NCI-H1417 treated with DMSO at 0.1 percent for 48 hours (cell line): Measurements from ENCODE around the gene ZNF296.
"Not testable (repeated sequence)": the region's sequence is repeated elsewhere in the genome, so short reads cannot be mapped to it uniquely, and the experiment has no call there.

Experiments used
- DNase-seq: peaks from one replicate; lab custom pipeline; 2025; lab: John Stamatoyannopoulos, UW

ZNF296 gene

DNA sequence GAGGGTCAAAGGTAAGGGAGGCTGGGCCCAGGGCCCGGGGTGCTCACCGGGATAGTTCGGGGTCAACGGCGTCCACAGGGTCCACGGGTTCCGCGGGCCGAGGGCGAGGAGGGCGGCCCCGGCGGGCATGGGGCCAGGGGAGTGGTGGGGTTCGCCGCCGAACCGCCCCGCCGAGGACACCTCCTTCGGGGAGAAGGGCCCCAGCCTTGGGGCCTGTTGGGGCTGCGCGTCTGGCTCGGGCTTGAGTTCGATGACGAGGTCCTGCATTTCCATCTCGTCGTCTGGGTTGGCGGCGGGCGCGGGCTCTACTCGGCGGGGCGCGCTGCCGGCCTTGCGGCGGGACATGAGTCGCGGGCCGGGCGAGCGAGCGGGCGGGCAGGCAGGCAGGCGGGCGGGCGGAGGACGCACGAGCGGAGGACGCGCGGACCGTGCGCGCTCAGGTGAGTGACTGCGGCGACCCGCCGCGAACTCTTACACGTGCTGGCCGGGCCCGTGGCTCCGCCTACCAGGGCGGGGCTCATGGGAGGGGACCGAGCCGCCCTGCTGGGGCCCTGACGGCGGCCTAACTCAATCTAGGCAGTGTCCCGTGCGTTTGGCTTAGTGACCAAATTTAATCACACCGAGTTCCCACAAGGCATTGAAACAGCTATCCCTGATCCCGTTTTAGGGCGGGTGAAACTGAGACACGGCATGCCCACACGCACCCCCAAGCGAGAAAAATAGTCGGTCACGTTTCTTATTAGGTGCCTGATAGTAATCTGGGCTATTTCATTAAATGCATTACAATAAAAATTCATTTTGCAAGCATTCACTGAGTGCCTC is at the start of gene ZNF296:
ZNF296 (minus strand) TSS at position 450 of the 822 bp plus-strand sequence; CDS start at position 345, 105 bp downstream.
- DNase-seq: no peak

DNA sequence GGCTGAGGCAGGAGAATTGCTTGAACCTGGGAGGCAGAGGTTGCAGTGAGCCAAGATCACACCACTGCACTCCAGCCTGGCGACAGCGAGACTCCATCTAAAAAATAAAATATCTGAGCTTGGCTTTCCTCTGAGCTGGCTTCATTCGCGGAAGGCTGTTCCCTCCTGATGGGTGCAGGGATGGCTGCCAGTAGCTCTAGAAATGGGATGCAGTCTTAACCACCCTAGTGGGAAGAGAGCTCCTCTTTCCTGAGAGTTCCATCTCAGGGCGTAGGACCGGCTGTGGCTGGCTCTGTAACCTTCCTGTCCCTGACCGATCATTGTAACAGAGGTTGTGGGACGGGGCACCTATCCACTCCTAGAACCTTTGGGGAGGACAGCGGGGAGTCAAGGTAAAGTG is 49.1 kb upstream of the ZNF296 start:
- DNase-seq: no peak

DNA sequence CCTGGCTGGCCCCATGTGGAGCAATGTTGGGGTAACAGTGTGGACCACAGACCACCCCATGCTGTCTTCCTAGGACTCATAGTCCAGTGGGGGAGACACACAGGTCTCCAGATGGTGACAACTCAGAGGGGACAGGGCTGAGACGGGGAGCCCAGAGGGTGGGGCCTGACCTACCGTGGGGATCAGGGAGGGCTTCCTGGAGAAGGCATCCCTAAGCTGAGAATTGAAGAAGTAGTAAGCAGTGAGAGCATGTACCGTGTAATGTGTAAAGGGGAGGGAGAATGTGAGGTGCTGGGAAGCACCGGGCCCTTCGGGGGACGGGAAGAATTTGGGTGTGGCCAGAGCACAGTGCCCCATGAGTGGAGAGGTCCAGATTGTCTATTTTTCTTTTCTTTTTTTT is 47.7 kb upstream of the ZNF296 start:
- no peak for DNase-seq

DNA sequence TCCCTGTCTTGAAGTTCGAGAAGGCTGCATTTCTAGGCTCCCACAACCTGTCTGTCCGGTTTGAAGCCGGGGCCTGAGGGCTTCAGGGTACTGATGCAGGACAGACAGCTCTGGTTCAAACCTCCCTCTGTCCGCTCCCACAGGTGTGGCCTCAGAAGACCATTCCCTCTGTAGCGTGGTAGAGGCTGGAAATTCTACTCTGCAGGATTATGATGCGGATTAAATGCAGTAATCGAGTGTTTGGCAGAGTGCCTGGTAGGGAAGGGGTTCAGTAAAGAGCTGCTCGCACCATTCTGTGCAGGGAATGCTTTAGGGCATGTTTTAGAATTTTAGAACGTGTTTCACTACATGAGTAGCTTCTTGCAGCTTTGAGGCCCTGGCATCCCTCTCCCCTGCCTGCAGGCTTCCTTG is 47.2 kb upstream of the ZNF296 start:
- DNase-seq: no peak

DNA sequence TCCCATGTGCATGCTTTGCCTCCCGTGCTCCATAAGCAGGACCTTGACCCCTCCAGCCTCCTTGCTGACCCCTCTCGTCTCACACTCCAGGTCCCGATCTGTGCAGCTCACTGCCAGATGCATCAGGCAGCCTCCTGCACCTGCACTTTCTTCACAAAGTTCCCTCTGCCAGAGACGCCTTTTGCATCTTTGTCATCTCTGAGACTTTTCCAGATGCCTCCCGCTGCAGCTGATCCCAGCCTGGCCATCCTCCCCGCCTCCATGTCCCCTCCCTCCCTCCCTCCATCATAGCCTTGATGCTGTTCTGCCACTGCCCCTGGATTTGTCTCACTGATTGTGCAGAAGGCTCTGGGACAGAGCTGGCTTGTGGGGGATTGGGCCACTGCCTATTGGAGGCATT is 46.6 kb upstream of the ZNF296 start:
- no peak for DNase-seq

DNA sequence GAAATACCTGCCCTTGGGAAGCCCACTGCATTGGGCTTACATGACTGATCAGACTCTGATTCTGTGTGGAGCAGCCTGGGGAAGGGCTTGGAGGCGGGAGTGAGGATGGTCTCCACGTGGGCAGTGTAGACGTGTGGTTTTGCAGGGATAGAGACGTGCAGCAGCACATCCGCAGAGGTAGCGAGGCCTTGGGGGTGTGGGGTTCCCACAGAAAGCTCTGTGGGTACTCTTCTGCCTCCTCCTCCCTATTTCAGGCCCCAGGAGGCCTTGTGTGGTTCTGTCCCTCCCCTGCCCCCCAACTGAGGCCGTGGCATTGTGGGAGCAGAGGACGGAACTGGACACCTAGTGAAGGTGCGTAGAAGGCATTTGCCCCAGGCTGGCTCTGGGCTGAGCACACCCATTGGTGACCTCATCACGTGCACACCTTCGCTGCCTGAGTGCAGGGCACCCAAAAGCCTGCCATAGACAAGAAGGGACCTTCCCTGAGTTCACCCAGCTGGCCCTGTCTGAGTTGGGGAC is 45.6 kb upstream of the ZNF296 start:
- no peak for DNase-seq

DNA sequence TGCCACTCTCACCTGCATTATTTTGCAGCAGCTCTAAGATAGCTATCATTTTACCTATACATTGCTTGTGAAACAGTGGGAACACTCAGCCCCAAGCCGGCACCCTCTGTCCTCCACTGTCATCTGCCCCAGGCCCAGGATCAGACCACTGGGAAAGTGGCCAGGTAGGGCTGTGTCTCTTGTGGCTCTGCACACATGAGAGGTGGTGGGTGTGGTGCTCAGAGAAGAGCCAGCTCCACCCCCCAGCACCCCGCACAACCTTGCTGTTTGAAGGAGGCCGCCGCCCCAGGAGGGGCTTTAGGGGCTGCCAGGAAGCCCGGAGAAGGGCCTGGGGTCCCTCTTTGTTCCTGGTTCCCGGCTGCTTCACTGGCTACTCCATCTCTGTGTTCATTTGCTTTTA is 43.3 kb upstream of the ZNF296 start:
- no peak for DNase-seq

DNA sequence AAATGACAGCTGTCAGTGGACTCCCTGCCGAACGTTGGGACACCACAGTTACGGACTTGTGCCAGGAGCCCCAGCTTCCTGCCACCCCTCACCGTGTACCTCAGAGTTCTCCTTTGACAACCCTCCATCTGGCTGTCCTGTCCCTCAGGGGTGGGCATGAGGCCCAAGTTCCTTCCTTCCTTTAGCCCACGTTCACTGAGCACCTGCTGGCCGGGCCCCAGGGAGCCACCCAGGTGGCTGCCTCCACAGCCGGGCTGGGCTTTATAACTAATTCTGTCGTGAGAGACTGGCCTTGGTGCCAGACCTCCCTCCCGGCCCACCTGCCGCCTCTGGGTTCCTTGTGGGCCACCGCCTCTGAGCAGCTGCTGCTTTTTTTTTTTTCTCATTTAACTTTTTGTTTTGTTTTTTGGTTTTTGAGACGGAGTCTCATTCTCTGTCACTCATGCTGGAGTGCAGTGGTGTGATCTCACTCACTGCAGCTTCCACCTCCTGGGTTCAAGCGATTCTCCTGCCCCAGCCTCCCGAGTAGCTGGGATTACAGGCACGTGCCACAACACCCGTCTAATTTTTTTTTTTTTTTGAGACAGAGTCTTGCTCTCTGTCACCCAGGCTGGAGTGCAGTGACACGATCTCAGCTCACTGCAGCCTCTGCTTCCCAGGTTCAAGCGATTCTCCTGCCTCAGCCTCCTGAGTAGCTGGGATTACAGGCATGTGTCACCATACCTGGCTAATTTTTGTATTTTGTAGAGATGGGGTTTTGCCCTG is 42.5 kb upstream of the ZNF296 start:
- DNase-seq: not testable (repeated sequence)

DNA sequence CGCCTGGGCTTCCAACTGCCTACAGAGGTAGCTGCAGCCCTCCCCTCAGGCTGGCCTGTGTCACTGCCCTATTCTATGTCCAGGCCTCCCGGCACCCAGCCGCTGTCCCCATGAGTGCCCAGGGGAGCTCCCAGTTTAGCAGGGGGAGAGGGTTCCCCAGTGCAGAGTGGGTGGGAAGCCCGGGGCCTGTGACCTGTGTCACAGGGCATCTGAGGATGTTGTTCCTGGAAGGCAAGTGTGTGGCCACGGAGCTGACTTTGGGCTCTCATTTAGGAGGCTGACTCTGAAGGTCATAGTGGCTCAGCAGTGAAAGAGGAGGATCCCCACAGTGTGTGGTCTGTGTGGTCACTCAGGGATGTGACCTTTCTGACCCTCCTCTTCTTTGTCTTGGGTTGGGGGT is 41.8 kb upstream of the ZNF296 start:
- no peak for DNase-seq

DNA sequence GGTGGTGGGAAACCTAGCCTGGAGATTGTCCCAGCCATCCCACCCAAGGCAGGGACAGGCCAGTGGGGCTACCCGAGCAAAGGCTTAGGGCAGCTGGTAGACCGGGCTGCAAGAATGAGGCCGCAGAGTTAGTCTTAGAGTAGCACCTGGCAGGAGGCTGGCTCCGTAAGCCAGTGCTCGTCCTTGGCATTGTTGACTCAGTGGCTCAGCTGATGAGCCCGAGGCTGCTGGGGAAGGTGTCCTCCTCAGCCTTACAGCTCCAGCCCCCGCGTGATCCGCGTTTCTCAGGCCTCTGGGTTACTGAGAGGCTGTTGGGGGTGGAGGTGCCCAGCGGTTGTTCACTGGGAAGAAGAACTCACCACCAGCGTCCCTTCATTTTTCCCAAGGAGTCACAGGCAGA is 41.4 kb upstream of the ZNF296 start:
- no peak for DNase-seq

DNA sequence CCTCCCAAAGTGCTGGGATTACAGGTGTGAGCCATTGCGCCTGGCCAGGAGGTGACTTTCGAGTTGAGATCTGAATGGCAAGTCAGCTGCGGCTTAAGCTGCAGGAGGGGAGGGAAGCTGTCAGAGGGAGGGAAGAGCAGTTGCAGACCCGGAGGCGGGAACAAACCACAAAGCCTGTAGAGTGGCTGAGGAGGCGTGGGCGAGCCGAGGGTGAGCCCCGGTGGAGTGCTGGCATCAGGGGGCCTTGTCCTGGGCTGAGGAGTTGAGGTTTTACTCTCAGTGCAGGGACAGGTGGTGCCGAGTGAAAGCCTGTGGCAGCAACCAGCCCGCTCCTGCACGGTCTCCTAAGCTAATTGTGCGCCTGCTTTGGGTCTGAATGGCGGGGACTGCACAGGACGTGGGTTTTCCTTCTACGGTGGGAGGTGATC is 40.9 kb upstream of the ZNF296 start:
- DNase-seq: no peak

DNA sequence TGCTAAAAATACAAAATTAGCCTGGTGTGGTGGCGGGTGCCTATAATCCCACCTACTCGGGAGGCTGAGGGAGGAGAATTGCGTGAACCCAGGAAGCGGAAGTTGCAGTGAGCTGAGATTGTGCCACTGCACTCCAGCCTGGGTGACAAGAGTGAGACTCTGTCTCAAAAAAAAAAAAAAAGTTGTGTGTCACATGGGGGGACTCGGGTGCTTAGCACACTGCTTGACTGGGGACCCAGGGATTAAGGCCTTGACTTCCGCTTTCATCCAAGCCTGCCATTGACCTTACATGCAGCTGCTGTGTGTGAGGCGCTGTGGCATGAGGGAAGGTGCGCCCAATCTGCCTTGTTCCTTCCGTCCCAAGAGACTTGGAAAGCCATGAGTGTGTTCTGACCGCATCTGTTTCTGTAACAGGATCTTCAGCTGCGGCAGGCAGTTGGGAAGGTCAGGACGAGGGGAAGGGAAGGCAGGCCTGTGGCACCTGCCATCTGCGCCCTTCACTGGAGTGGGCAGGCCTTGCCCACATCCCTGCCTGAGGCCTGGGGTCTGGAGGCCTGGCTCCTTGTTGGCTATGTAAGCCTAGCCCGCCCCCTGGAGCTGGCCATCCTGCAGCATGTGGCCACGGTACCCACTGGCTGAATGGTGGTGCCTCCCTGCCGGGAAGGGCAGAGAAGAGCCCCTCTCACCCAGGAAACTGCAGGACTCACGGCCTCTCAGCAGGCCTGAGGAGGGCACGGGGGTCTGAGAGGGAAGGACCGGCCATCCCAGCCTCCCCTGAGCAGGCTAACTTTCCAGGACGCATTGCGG is 39.7 kb upstream of the ZNF296 start:
- DNase-seq: no peak

DNA sequence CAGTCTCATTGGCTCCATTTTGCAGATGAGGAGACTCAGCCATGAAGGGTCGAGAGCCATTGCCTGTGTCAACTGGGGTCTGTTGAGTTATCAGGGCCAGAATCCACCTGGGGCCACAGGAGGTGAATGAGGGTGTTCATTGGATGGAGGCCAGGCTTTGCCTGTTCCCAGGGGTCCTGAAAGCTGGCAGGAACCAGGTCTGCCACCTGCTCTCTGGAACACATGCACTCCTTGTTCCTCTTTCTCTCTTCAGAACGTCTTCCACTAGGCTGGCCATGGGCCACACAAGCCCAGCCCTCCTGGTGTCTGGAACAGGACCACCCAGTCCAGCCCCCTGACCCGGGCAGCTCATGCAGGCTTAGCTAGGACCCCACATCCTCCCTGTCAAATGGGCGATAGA is 37.8 kb upstream of the ZNF296 start:
- no peak for DNase-seq

DNA sequence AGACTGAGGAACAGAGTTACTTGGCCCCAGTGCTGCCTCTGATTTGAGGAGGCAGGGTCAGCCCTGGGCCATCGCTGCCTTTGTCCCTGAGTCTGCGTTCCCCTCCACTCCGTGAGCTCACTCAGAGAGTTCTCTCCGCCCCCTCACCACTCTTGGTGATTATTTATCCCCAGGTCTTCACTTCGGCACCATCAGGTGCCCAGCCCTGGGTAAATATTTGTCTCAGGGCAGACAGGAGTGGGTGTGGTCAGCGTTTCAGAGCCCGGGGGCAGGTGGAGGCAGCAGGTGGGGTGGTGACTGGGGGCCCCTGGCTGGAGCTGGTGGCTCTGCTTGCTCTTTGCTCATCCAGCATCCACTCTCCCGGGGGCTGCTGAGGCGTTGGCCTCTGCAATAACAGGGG is 37.4 kb upstream of the ZNF296 start:
- peak; percentile 57 for DNase-seq

DNA sequence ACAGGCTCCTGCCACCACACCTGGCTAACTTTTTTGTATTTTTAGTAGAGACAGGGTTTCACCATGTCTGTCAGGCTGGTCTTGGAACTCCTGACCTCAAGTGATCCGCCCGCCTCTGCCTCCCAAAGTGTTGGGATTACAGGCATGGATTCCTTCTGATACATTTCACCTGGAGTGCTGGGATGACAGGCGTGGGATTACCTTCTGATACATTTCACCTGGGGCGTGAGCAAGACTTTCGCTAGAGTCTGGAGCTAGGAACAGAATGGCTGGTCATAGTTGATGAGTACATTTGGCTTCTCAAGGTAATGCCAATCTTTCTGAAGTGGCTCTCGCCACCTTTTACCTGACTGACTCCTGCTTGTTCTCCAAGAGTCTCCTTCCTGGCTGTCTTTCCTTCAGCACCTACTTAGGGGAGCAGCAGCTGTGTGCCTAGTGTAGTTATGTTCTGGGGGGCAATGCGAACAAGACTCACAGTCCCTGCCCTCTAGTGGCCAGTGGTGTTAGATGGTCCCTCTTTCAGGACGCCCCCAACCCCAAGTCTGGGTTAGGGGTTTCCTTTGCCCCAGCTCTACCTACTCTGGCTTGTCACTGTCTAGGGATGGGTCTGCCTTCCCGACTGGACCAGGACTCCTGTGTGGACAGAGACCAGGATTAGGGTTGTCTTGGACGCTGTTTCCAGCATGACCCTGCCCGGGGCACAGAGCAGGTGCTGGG is 36.0 kb upstream of the ZNF296 start:
- DNase-seq: no peak

DNA sequence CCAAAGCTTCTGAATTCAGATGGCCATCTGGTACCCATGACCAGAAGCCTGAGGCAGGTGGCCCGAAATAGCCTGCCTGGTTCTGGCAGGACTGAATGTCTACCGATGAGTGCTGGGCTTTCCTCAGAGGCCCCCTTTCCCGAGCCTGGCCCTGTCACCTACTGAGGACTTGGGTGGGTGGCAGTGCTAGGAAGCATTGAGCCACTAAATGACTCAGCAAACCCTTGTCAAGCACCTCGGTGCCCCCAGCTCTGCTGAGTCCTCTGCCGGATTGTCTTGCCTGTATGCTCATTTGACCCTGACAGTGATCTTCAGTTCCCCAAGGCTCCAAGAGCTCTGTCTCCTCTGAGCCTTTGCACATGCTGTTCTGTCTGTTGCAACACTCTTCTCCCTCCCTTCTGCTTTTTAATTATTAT is 34.6 kb upstream of the ZNF296 start:
- DNase-seq: no peak

DNA sequence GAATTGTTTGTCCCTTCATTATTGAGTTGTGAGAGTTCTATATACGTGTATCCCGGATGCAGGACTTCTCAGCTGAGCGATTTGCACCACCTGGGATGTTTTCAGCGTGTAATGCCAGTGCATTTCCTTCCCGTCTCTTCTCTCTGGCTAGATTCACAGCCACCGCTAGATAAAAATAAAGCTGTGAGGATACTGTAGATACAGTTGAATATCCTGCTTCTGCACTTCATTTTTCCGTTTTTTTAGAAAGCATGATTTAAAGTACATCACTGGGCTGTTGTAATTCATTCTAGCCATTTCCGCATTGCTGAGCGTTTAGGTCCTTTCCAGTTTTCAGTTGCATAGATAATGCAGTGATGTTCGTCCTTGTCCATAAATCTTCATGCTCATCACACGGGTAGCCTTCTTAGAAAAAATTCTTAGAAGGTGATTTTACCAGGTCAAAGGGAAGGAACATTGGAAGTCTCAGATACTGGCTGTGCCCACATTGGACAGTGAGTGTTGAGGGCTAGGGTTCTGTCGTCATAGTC is 31.4 kb upstream of the ZNF296 start:
- no peak for DNase-seq

DNA sequence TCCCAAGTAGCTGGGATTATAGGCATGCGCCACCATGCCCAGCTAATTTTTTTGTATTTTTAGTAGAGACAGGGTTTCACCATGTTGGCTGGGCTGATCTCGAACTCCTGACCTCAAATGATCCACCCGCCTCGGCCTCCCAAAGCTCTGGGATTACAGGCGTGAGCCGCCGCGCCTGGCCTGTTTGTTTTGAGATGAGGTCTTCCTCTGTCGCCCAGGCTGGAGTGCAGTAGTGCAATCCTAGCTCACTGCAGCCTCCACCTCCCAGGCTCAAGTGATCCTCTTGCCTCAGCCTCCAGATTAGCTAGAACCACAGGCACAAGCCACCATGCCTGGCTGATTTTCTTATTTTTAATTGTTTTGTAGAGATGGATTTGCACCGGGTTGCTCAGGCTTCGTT is 30.1 kb upstream of the ZNF296 start:
- not testable (repeated sequence) for DNase-seq

DNA sequence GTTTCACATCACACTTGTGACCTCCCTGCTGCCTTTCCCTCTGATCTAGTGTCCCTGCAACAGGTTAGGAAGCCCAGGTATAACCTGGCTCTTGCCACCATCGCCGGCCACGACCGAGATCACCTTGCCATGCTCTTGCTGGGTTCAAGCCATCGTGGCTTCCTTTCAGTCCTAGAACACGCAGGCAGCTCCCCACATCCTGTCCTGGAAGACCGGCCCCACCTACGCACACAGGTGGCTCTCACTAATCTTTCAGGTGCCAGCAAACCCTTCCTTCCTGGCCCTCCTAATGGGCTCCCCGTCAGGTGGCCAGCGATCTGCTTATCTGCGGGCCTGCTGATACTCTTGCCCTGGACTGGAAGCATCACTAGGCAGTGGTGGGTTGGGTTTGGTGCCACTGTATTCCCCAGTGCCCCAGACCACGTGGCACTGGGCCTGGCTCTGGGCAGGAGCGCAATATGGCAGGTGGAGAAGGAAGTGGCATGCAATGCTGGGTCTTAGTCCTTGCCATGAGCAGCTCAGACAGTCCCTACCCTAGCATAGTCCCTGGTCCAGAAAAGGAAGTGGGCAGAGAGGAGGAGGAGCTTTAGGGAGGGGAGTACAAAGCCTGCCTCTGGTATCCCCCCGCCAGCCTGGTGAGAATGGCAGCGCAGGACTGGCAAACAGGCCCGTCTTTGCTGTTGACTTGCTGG is 28.5 kb upstream of the ZNF296 start:
- no peak for DNase-seq

DNA sequence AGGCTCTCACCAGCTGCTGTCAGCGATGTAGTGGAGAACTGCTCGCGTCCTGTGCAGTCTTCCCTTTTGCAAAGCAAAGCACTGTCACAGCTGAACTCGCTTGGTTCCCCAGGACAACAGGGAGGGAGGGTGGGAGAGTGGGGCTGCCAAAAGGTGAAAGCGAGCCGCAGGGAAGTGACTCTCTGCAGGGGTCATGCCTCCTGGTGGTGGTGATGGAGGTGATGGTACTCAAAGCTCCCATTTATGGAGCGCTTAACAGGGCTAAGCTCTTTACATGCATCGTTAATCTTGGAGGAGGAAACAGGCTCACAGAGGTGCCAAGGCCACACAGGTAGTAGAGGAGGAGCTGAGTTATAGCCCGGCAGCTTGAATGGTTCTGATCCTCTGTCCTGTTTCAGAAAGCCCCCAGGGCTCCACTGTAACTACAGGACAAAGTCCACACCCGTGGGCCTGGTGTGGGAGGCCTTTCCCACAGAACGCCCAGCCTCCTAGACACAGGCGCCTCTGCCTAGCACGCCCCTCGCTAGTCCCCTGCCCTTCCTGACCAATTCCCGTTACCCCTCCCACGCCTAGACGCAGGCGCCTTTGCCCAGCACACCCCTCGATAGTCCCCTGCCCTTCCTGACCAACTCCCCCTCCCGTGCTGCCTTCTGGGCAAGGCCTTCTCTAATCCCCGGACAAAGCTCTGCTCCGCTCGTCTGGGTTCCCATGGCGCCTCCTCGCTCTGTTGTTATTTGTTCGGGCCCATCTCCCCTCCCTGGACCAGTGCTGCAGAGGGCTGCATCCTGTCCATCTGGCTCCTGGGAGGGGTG is 27.4 kb upstream of the ZNF296 start:
- DNase-seq: peak; percentile 34
